ENCODE data around the gene SLN. TPM values are rescaled to one million over a fixed set of nuclear protein-coding genes. Genes with fewer than 3 reads are reported as not detected.

SLN gene
- total and polyA plus RNA-seq, 9 of the 15 experiments (the other 6 are each of a cell fraction or from before 2014, with no cell fraction given) = not detected

DNA sequence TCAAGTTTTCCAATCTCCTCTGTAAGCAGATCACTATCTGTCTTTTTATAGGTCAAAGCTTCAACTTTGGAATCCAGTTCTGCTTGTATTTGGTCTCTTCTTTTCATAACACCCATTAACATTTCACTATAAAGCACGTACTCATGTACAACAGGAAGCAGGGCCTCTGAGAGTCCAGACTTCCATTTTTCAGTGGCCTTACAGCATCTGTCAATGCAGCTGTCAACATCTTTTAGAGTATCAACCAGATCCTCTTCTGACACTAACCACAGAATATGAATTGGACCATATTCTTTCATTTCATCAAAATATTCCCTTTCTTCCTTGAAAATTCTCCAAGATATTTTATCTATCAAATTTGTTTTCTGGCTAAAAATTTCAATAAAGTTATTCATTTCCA, 24.7 kb upstream of the SLN start (continued):
- TF ChIP-seq CREB5 (CRISPR knock-in tag; IDR thresholded peaks at IDR 0.05) (no peak), BMI1 (IDR thresholded peaks at IDR 0.05; ENCODE audit: low read length) (no peak), MYC (IDR thresholded peaks at IDR 0.05; ENCODE audit: low read depth, low read length) (no peak), MYC (CRISPR knock-in tag; IDR thresholded peaks at IDR 0.05; ENCODE audit: borderline replicate concordance, low read depth) (no peak)

DNA sequence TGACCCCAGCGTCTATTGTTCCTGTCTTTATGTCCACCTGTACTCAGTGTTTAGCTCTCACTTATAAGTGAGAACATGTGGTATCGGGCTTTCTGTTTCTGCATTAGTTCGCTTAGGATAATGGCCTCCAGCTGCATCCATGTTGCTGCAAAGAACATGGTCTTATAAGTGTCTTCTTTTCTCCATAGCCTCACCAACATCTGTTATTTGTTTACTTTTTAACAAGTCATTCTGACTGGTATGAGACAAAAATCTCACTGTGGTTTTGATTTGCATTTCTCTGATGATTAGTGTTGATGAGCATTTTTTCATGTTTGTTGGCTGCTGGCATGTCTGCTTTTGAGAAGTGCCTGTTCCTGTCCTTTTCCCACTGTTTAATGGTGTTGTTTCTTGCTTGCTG, 21.7 kb upstream of the SLN start:
- H3K9me3 ChIP-seq (replicated peaks; ENCODE audit: control insufficient read depth, insufficient read depth, low read depth, low read length) = no peaks in the 10 kb centered on the region
- FAIRE-seq = no peak
- H3K79me2 ChIP-seq (ENCODE audit: control insufficient read depth, insufficient read depth, low read length) = no peaks in the 10 kb centered on the region
- no peak overlapping the region for H3K27ac ChIP-seq (ENCODE audit: extremely low read depth, low read depth, low read length)
- intact Hi-C loops (cut with micrococcal nuclease) = no loop called here
- POLR2A ChIA-PET = no interaction called here
- DNase-seq (ENCODE audit: extremely low read depth in 1 of 4, low spot score in 3 of 4) = no peak
- H4K20me1 ChIP-seq (replicated peaks; ENCODE audit: control insufficient read depth, insufficient read depth, low read length) = no peaks in the 10 kb centered on the region
- no peak overlapping the region for H3K4me2 ChIP-seq (ENCODE audit: insufficient read depth, low read length)
- CTCF ChIA-PET (ENCODE audit: low intra/inter-chr PET ratio) = no interaction called here
- H3K4me1 ChIP-seq (replicated peaks in 1 of 2; ENCODE audit: control insufficient read depth in 2 of 2, insufficient read depth in 2 of 2, low read length in 2 of 2) = no peaks in the 10 kb centered on the region
- BruUV-seq (replicated peaks) = no TSS peak
- in situ Hi-C loops (cut with MboI) = no loop called here
- WGBS (ENCODE audit: insufficient coverage, low coverage, missing lambda C conversion rate) = 0% methylated on average over 3 of the region's 3 CpGs
- no peak overlapping the region for H3K4me3 ChIP-seq
- H3K27me3 ChIP-seq (ENCODE audit: control insufficient read depth in 2 of 2, insufficient read depth in 2 of 2, low read length in 2 of 2) = peaks cover 10 to 11% of the 10 kb centered on the region in 2 experiments; a peak in 4 of 5 replicates
- ATAC-seq = no peak
- no peaks in the 10 kb centered on the region for H3K36me3 ChIP-seq (ENCODE audit: control insufficient read depth, insufficient read depth, low read length)
- H2AFZ ChIP-seq (ENCODE audit: low read depth, low read length) = no peak overlapping the region
- no peak overlapping the region for H3K9ac ChIP-seq (ENCODE audit: insufficient read depth in 1 of 2, low read depth in 2 of 2, low read length in 2 of 2)
- H3K9me1 ChIP-seq (ENCODE audit: control insufficient read depth, insufficient read depth, low read length) = no peaks in the 10 kb centered on the region
- no peak for TF ChIP-seq ZKSCAN8 (CRISPR knock-in tag; IDR thresholded peaks at IDR 0.05)
- TF ChIP-seq KAT8 (IDR thresholded peaks at IDR 0.05; ENCODE audit: low read depth) = no peak
- no peak for TF ChIP-seq ZBTB7A (IDR thresholded peaks at IDR 0.05; ENCODE audit: borderline replicate concordance, control insufficient read depth, low read depth, low read length)
- TF ChIP-seq ZNF445 (CRISPR knock-in tag; IDR thresholded peaks at IDR 0.05; ENCODE audit: low read depth) = no peak
- no peak for TF ChIP-seq PHB (CRISPR knock-in tag; IDR thresholded peaks at IDR 0.05)
- TF ChIP-seq, protein P1, sequence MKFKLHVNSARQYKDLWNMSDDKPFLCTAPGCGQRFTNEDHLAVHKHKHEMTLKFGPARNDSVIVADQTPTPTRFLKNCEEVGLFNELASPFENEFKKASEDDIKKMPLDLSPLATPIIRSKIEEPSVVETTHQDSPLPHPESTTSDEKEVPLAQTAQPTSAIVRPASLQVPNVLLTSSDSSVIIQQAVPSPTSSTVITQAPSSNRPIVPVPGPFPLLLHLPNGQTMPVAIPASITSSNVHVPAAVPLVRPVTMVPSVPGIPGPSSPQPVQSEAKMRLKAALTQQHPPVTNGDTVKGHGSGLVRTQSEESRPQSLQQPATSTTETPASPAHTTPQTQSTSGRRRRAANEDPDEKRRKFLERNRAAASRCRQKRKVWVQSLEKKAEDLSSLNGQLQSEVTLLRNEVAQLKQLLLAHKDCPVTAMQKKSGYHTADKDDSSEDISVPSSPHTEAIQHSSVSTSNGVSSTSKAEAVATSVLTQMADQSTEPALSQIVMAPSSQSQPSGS (CRISPR knock-in tag; IDR thresholded peaks at IDR 0.05) = no peak
- no peak for TF ChIP-seq FOXJ3 (CRISPR knock-in tag; IDR thresholded peaks at IDR 0.05)
- no peak for TF ChIP-seq ZNF311 (CRISPR knock-in tag; IDR thresholded peaks at IDR 0.05)
- TF ChIP-seq ZSCAN32 (CRISPR knock-in tag; IDR thresholded peaks at IDR 0.05) = no peak
